Esophagus (tissue), 2 donors: Measurements from ENCODE around the gene THOC2. TPM values are rescaled to one million over a fixed set of nuclear protein-coding genes. Genes with fewer than 3 reads are reported as not detected.

Experiments used
- H3K27ac ChIP-seq, 2 donors: one replicate each; pipeline ENCODE4 v1.5.1; 2013; ENCODE audit warnings: low read depth in 2 of 2, mild to moderate bottlenecking in 2 of 2, inconsistent platforms in 1 of 2, low read length in 1 of 2, moderate library complexity in 1 of 2
- H3K27me3 ChIP-seq, 2 donors: one replicate each; pipeline ENCODE4 v1.6.1; 2013; ENCODE audit warnings: low read length in 2 of 2, control low read depth in 1 of 2, mild to moderate bottlenecking in 1 of 2; ENCODE audit not compliant: insufficient read depth in 2 of 2, control insufficient read depth in 1 of 2
- H3K36me3 ChIP-seq, 2 donors: one replicate each; pipeline ENCODE4 v1.6.1; 2013; ENCODE audit warnings: low read length in 1 of 2; ENCODE audit not compliant: control insufficient read depth in 2 of 2, insufficient read depth in 2 of 2
- H3K4me1 ChIP-seq, 2 donors: one replicate each; pipeline ENCODE4 v1.6.1; 2013; ENCODE audit warnings: low read length in 1 of 2; ENCODE audit not compliant: control insufficient read depth in 2 of 2, insufficient read depth in 2 of 2
- H3K4me3 ChIP-seq, 2 donors: one replicate each; pipeline ENCODE4 v1.5.1; 2013; ENCODE audit warnings: low read length in 2 of 2, mild to moderate bottlenecking in 2 of 2, low read depth in 1 of 2, moderate library complexity in 1 of 2
- H3K9me3 ChIP-seq, 2 donors: one replicate each; pipeline ENCODE4 v1.6.1; 2013; ENCODE audit warnings: mild to moderate bottlenecking in 2 of 2, low read depth in 1 of 2, low read length in 1 of 2, moderate library complexity in 1 of 2; ENCODE audit not compliant: control insufficient read depth in 2 of 2, insufficient read depth in 1 of 2
- WGBS, 2 donors: extraction: QIAGEN DNeasy Blood & Tissue Kit; methylation state at CpG; one replicate each; pipeline ENCODE4 v1.1.7; 2013; 5-methylcytosine and 5-hydroxymethylcytosine counted together
- polyA plus RNA-seq, 2 donors: library from polyadenylated mRNA; stranded (reverse); fragments of 200-250 nt; gene quantifications; one replicate each; pipeline ENCODE4 v1.2.3, GENCODE V29; 2013
- donor health status: healthy with polysubstance abuse.
- donor health status: Bipolar disorder and iron deficiency.

The THOC2 gene
- polyA plus RNA-seq, 2 donors = 28.2 to 43.7 TPM

DNA sequence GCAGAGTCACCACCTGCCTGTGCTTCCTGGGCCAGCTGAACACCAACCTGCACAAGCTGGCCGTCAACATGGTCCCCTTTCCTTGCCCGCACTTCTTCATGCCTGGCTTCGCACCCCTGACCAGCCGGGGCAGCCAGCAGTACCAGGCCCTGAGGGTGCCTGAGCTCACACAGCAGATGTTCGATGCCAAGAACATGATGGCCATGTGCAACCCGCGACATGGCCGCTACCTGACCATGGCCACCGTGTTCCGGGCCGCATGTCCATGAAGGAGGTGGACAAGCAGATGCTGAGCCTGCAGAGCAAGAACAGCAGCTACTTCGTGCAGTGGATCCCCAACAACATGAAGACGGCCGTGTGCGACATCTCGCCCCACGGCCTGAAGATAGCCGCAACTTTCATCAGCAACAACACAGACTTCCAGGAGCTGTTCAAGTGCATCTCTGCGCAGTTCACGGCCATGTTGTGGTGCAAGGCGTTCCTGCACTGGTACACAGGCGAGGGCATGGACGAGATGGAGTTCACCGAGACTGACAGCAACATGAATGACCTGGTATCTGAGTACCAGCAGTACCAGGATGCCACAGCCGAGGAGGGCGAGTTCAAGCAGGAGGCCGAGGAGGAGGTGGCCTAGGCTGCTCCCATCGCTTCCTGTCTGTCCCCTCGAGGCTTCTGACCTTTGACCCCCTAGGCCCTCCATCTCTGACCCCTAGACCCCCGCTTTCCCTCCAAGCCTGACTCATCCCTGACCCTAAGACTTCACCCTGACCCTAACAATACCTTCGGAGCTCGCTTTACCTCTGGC, 170.3 kb downstream of the THOC2 start:
- 93 to 97% methylated on average over 32 of the region's 32 CpGs for WGBS, 2 donors
- H3K36me3 ChIP-seq = no peaks in the 10 kb centered on the region

DNA sequence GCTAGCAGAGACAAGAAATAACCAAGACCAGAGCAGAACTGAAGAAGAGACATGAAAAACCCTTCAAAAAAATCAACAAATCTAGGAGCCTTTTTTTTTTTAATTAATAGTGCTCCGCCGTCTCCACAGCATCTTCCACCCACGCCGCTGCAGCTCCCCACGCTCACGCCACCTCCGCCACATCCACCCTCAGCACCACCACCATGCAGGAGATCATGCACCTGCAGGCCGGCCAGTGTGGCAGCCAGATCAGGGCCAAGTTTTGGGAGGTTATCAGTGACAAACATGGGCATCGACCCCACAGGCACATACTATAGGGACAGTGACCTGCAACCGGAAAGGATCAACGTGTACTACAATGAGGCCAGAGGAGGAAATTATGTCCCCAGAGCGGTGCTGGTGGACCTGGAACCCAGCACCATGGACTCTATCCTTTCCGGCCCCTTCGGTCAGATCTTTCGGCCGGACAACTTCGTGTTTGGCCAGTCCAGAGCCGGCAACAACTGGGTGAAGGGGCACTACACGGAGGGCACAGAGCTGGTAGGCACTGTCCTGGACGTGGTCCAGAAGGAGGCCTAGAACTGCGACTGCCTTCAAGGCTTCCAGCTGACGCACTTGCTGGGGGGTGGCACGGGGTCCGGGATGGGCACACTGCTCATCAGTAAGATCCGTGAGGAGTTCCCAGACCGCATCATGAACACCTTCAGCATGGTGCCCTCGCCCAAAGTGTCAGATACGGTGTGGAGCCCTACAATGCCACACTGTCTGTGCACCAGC, 171.2 kb downstream of the THOC2 start:
- H3K9me3 ChIP-seq = peaks cover 0 to 2% of the 10 kb centered on the region in 2 donors
- H3K27ac ChIP-seq = no peak overlapping the region
- H3K4me3 ChIP-seq = no peak overlapping the region
- no peaks in the 10 kb centered on the region for H3K4me1 ChIP-seq
- WGBS, 2 donors = 94 to 96% methylated on average over 27 to 28 of the region's 28 CpGs
- H3K36me3 ChIP-seq = no peaks in the 10 kb centered on the region
- no peaks in the 10 kb centered on the region for H3K27me3 ChIP-seq

More for the DNA sequence above, 170.3 kb downstream of the THOC2 start:
- no peak overlapping the region for H3K27ac ChIP-seq
- H3K27me3 ChIP-seq = no peaks in the 10 kb centered on the region
- no peaks in the 10 kb centered on the region for H3K4me1 ChIP-seq
- no peak overlapping the region for H3K4me3 ChIP-seq
- peaks cover 0 to 2% of the 10 kb centered on the region in 2 donors for H3K9me3 ChIP-seq

DNA sequence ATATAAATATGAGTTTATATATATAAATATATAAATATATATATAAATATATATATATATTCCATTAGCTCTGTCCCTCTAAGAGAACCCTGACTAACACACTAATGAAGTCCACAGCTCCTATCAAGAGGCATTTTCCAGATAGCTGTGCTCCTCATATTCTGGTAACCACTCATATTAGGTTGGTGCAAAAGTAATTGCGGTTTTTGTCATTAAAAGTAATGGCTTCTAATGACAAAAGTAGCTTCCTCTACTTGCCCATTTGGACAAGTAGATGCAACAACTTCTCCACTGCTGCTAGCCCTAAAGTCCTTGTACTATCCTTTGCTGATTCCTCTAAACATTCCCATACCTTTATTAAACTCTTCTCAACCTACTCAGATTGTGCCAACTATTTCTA, 182.0 kb downstream of the THOC2 start:
- Histone ChIP-seq H3K27ac (no peak overlapping the region), H3K4me1 (no peaks in the 10 kb centered on the region), H3K36me3 (no peaks in the 10 kb centered on the region), H3K9me3 (no peaks in the 10 kb centered on the region), H3K27me3 (no peaks in the 10 kb centered on the region), H3K4me3 (no peak overlapping the region)
- WGBS, 2 donors = 74 to 96% methylated on average over 1 of the region's 1 CpG

Other genes starting within 250 kb of the THOC2 start
- gene XIAP, start 127.0 kb upstream of the THOC2 start, polyA plus RNA-seq = 1 to 10 TPM; 8.0 to 8.7 TPM
- 10 to 100 TPM; 13.5 to 14.8 TPM for gene STAG2, start 228.7 kb upstream of the THOC2 start, polyA plus RNA-seq